LNCAP (cell line): ENCODE data around the gene ABHD2.

ENCODE experiments used
- TF ChIP-seq, protein P1 (sequence below): fragments of 450-650 bp; IDR thresholded peaks from 2 replicates; pipeline ENCODE4 v1.5.1; 2017; ENCODE audit warnings: mild to moderate bottlenecking

The ABHD2 gene

DNA sequence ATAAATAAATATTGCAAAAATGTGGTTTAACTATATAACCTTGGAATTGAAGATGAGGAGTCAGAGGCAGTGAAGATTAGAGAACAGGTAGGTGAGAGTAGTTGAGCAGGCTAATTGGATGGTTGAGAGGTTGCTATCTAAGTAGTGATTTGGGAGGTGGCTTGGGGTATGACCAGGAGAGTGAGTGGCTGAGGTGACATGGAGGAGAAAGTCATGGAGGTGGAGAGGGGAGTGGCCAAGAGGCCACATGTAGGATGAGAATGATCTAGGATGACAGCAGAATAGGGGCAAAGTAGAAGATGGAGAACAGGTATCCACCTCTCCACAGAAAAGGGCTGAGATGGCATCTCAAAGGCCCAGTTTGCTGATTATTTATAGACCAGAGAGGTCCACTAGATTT lies 143.6 kb downstream of the ABHD2 start:
- TF ChIP-seq, protein P1, sequence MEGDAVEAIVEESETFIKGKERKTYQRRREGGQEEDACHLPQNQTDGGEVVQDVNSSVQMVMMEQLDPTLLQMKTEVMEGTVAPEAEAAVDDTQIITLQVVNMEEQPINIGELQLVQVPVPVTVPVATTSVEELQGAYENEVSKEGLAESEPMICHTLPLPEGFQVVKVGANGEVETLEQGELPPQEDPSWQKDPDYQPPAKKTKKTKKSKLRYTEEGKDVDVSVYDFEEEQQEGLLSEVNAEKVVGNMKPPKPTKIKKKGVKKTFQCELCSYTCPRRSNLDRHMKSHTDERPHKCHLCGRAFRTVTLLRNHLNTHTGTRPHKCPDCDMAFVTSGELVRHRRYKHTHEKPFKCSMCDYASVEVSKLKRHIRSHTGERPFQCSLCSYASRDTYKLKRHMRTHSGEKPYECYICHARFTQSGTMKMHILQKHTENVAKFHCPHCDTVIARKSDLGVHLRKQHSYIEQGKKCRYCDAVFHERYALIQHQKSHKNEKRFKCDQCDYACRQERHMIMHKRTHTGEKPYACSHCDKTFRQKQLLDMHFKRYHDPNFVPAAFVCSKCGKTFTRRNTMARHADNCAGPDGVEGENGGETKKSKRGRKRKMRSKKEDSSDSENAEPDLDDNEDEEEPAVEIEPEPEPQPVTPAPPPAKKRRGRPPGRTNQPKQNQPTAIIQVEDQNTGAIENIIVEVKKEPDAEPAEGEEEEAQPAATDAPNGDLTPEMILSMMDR = no peak

DNA sequence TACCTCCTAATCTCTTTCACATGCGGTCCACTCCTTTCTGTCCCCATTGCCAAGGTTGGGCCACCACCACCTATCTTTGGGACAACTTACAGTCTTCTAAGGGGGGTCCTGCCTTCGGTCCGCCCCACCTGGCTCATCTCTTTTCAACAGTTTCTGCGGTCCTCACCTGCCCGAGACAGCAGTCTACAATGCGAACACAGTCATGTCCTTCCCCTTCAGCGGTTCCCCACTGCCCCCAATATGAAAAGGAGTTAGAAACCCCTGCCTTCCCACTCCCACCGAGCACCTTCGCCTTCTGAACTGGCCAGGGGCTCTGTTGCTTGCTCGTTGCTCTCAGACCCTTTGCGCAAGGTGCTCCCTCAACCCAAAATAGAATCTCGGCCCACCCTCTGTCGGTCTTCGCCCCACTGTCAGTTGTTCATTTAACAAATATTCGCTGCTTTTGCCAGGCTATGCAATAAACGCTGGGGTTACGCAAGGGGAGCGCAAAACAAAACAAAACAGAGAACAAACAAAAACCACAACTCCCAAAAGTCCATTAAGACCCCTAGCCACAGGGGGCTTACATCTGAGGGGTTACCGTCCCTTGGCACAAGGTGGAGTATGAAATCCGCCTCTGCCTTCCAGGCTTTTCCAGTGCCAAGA lies 154.9 kb downstream of the ABHD2 start:
- TF ChIP-seq, protein P1 = no peak

DNA sequence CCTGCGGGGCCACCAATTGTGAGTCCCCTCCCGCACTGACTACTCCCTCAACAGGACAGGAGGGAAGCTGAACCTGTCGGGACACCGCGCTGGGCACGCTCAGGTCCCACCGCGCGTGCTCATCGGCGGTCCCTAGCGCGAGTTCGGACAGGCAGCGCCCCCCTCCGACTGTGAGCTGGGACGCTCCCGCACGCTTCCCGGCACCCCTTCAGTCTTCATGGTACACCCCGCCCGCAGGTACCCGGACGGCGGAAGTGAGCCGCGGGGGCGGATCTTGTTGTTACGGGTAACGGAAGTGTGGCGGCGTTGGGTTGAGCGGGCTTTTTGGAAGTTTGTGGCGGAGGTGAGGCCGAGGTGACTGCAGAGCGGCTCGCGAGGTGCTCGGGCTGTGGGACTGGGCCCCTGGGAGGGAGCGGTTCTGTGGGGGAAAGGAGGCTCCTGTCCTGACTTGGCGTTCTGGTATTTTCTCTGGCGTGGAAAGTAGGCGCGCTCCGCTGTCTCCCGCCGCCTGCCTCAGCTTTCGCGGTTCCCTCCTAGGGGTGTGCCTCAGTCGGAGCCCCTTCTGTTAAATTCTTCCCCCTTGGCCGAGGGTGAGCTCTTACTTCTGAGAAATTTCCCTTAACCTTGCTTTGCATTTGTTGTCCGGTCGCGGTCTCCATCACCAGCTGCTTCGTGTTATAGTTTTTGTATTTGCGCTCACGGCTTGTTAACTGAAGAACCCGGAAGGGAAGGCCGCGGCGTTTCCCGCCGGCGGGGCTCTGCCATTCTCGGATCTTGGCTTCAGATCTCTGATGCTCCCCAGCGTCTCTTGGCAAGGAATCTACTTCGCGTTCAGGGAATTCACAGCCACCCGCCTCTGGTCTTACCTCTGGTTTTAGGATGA lies 155.7 kb downstream of the ABHD2 start, which contains the start of gene FANCI:
Gene FANCI, plus strand, starts transcription at position 289 of the 883 bp plus-strand sequence. CDS start 3,669 bp downstream, outside the sequence.
- TF ChIP-seq, protein P1 = peak; percentile 68

DNA sequence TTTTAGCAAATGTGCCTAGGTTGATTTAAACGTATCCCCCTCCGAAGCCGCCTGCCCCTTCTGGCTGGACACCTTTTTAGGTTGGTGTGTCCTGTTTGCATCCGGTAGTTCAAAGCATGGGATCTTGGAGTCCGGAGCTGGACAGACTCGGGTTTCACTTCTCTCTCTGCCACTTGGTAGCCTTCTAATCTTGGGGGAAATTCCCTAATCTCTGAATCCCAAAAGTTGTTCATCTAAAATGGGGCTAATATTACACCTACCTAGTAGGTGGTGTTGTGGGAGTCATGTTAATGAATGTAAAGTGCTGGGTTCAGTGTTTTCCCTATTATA lies 156.3 kb downstream of the ABHD2 start:
- TF ChIP-seq, protein P1 = no peak

DNA sequence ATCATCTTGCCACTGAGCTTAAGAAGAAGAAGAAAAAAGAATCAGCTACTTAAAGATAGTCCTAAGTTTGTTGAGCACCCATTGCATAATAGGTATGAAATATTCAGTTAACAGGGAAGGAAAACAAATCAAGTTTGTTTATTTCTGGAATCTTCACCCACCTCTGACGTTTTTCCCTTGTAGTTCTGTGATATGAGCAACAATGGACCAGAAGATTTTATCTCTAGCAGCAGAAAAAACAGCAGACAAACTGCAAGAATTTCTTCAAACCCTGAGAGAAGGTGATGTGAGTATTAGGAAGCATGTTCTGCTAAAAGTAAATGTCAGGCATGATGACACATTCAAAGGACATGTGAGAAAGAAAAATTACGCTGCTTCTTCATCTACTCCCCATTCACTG lies 159.2 kb downstream of the ABHD2 start:
- TF ChIP-seq, protein P1 = no peak

DNA sequence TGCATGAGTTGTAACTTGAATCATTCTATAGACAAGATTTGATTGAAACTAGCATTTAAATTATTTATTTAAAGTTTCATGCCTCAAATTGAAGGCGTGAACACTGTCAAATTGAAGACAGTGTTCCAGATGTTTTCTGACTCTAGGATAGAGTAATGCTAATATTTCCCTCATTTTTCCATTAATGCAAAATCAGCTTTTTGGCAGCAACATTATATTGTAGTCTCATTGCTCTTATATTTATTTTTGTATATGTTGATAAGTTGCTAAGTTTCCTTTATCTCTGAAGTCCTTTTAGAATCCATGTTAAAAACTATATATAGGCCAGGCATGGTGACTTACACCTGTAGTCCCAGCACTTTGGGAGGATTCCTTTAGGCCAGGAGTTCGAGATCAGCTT lies 160.3 kb downstream of the ABHD2 start:
- TF ChIP-seq, protein P1 = no peak
